HG02840 (cell line): ENCODE results near the gene RNFT2.

ENCODE experiments used
- ATAC-seq: cut with Tn5 transposase; IDR thresholded peaks from one replicate; pipeline ENCODE4 v1.9.1; 2021; ENCODE audit warnings: mild to moderate bottlenecking, moderate library complexity, moderate number of reproducible peaks; ENCODE audit not compliant: unreplicated experiment, low FRiP score

The RNFT2 gene

GRCh38 chr12:116737774-116738657, at the start of gene RNFT2, which contains the start of gene SPRING1:
TSS of gene RNFT2 (plus strand) at chr12:116738315. CDS start at chr12:116740498, 2,183 bp downstream.
TSS of gene SPRING1 (minus strand) at chr12:116738069. CDS start at chr12:116737900, 169 bp downstream.
- peak; percentile 98 for ATAC-seq

- no peak for ATAC-seq
Measured at GRCh38 chr12:116689521-116689920, 48.6 kb upstream of the RNFT2 start.

- no peak for ATAC-seq
Measured at GRCh38 chr12:116689979-116690744, 48.0 kb upstream of the RNFT2 start.

GRCh38 chr12:116691205-116691604, 46.9 kb upstream of the RNFT2 start:
- no peak for ATAC-seq

GRCh38 chr12:116691636-116692035, 46.5 kb upstream of the RNFT2 start:
- ATAC-seq: no peak

GRCh38 chr12:116692605-116693004, 45.5 kb upstream of the RNFT2 start:
- ATAC-seq: no peak

- no peak for ATAC-seq
Measured at GRCh38 chr12:116693286-116694227, 44.6 kb upstream of the RNFT2 start.

- ATAC-seq: no peak
Measured at GRCh38 chr12:116694653-116695463, 43.3 kb upstream of the RNFT2 start.

GRCh38 chr12:116695464-116695725, 42.7 kb upstream of the RNFT2 start:
- no peak for ATAC-seq

GRCh38 chr12:116697305-116697704, 40.8 kb upstream of the RNFT2 start:
- no peak for ATAC-seq

- no peak for ATAC-seq
Measured at GRCh38 chr12:116697716-116698115, 40.4 kb upstream of the RNFT2 start.

GRCh38 chr12:116698116-116698515, 40.0 kb upstream of the RNFT2 start:
- ATAC-seq: no peak

- no peak for ATAC-seq
Measured at GRCh38 chr12:116698554-116699075, 39.5 kb upstream of the RNFT2 start.

- ATAC-seq: no peak
Measured at GRCh38 chr12:116700066-116700465, 38.0 kb upstream of the RNFT2 start.

GRCh38 chr12:116701432-116701831, 36.7 kb upstream of the RNFT2 start:
- no peak for ATAC-seq

GRCh38 chr12:116703214-116703795, 34.8 kb upstream of the RNFT2 start:
- ATAC-seq: no peak

GRCh38 chr12:116707751-116708150, 30.4 kb upstream of the RNFT2 start:
- no peak for ATAC-seq

GRCh38 chr12:116708826-116709756, 29.0 kb upstream of the RNFT2 start:
- ATAC-seq: no peak
